ENCODE data around the gene SMARCA4.

GRCh38 chr19:10962863-10963262 is 2.0 kb downstream of the SMARCA4 start:
- TF ChIP-seq GATA2 (IDR thresholded peaks at IDR 0.05; ENCODE audit: low read depth, low read length) (no peak), GATA3 (IDR thresholded peaks at IDR 0.05; ENCODE audit: low read depth, low read length) (no peak)

Data from SH-SY5Y (cell line).